SK-N-SH treated with all-trans-retinoic acid at 6 μM for 48 hours (cell line): ENCODE measurements around the gene ADAMTS20.

Experiments used
- ATAC-seq: fragments of 200-7000 bp; cut with Tn5 transposase; 3 replicates; pipeline ENCODE4 v1.9.1; 2020; ENCODE audit warnings: mild to moderate bottlenecking, moderate library complexity
- ARNTL ChIP-seq: fragments of 450-650 bp; formaldehyde crosslinking; IDR thresholded peaks from 2 replicates; pipeline ENCODE4 v1.5.0; 2020; ENCODE audit warnings: low read depth, mild to moderate bottlenecking, moderate library complexity, borderline replicate concordance
- BACH2 ChIP-seq: fragments of 250-450 bp; sonication (Bioruptor Pico); IDR thresholded peaks from 2 replicates; pipeline ENCODE4 v1.9.0; 2021; ENCODE audit warnings: mild to moderate bottlenecking, borderline replicate concordance
- CREB5 ChIP-seq: fragments of 250-450 bp; sonication (Bioruptor Pico); IDR thresholded peaks from 2 replicates; pipeline ENCODE4 v1.5.1; 2020; ENCODE audit warnings: low read depth, mild to moderate bottlenecking, moderate library complexity
- CSDC2 ChIP-seq: fragments of 250-450 bp; sonication (Bioruptor Pico); IDR thresholded peaks from 2 replicates; pipeline ENCODE4 v1.5.0; 2020; ENCODE audit warnings: mild to moderate bottlenecking, moderate library complexity
- CSRNP3 ChIP-seq: fragments of 250-450 bp; sonication (Bioruptor Pico); IDR thresholded peaks from 2 replicates; pipeline ENCODE4 v1.5.1; 2021; ENCODE audit warnings: mild to moderate bottlenecking, moderate library complexity
- ESRRG ChIP-seq: fragments of 250-450 bp; sonication (Bioruptor Pico); IDR thresholded peaks from 2 replicates; pipeline ENCODE4 v1.6.1; 2021; ENCODE audit warnings: mild to moderate bottlenecking
- GLIS3 ChIP-seq: fragments of 250-450 bp; sonication (Bioruptor Pico); IDR thresholded peaks from 2 replicates; pipeline ENCODE4 v1.5.0; 2020; ENCODE audit warnings: mild to moderate bottlenecking, moderate library complexity
- ISL1 ChIP-seq: fragments of 250-450 bp; sonication (Bioruptor Pico); IDR thresholded peaks from 2 replicates; pipeline ENCODE4 v2.1.2; 2022; ENCODE audit warnings: mild to moderate bottlenecking, moderate library complexity
- OSR1 ChIP-seq: fragments of 250-450 bp; sonication (Bioruptor Pico); IDR thresholded peaks from 2 replicates; pipeline ENCODE4 v1.8.0; 2022; ENCODE audit warnings: moderate library complexity, mild to moderate bottlenecking, inconsistent platforms
- PATZ1 ChIP-seq: fragments of 250-450 bp; sonication (Bioruptor Pico); IDR thresholded peaks from 2 replicates; pipeline ENCODE4 v1.8.0; 2020; ENCODE audit warnings: mild to moderate bottlenecking, moderate library complexity, borderline replicate concordance
- PPARA ChIP-seq: fragments of 250-450 bp; sonication (Bioruptor Pico); IDR thresholded peaks from 2 replicates; pipeline ENCODE4 v1.5.0; 2020; ENCODE audit warnings: mild to moderate bottlenecking, borderline replicate concordance
- RARB ChIP-seq: fragments of 250-450 bp; sonication (Bioruptor Pico); IDR thresholded peaks from 2 replicates; pipeline ENCODE4 v1.8.0; 2021; ENCODE audit warnings: mild to moderate bottlenecking, moderate library complexity
- SNAI2 ChIP-seq: fragments of 250-450 bp; sonication (Bioruptor Pico); IDR thresholded peaks from 2 replicates; pipeline ENCODE4 v1.5.0; 2020; ENCODE audit warnings: mild to moderate bottlenecking, moderate library complexity
- TCF4 ChIP-seq: fragments of 250-450 bp; sonication (Bioruptor Pico); IDR thresholded peaks from 2 replicates; pipeline ENCODE4 v1.8.0; 2021; ENCODE audit warnings: mild to moderate bottlenecking, moderate library complexity, borderline replicate concordance
- TOX ChIP-seq: fragments of 250-450 bp; sonication (Bioruptor Pico); IDR thresholded peaks from 2 replicates; pipeline ENCODE4 v1.8.0; 2021; ENCODE audit warnings: mild to moderate bottlenecking, moderate library complexity, borderline replicate concordance
- TSHZ2 ChIP-seq: fragments of 250-450 bp; sonication (Bioruptor Pico); IDR thresholded peaks from 2 replicates; pipeline ENCODE4 v1.5.0; 2020; ENCODE audit warnings: mild to moderate bottlenecking, moderate library complexity
- ZC3H10 ChIP-seq: fragments of 250-450 bp; sonication (Bioruptor Pico); IDR thresholded peaks from 2 replicates; pipeline ENCODE4 v1.5.1; 2021; ENCODE audit warnings: mild to moderate bottlenecking, moderate library complexity
- ZFP3 ChIP-seq: fragments of 250-450 bp; sonication (Bioruptor Pico); IDR thresholded peaks from 2 replicates; pipeline ENCODE4 v1.5.0; 2020; ENCODE audit warnings: mild to moderate bottlenecking, moderate library complexity
- ZFP30 ChIP-seq: fragments of 450-650 bp; formaldehyde crosslinking; IDR thresholded peaks from 2 replicates; pipeline ENCODE4 v1.5.0; 2022; ENCODE audit warnings: mild to moderate bottlenecking, moderate library complexity
- ZNF565 ChIP-seq: fragments of 450-650 bp; formaldehyde crosslinking; conservative IDR thresholded peaks from 2 replicates; pipeline ENCODE4 v1.5.0; 2020; ENCODE audit warnings: low read depth, mild to moderate bottlenecking, moderate library complexity
- ZNF70 ChIP-seq: fragments of 450-650 bp; formaldehyde crosslinking; IDR thresholded peaks from 2 replicates; pipeline ENCODE4 v1.5.0; 2020; ENCODE audit warnings: mild to moderate bottlenecking, moderate library complexity
- ZNF8 ChIP-seq: fragments of 450-650 bp; formaldehyde crosslinking; IDR thresholded peaks from 2 replicates; pipeline ENCODE4 v1.5.0; 2020; ENCODE audit warnings: mild to moderate bottlenecking, moderate library complexity

ADAMTS20 gene

GRCh38 chr12:43307126-43307525 is 244.9 kb downstream of the ADAMTS20 start:
- no peak for TF ChIP-seq ZNF70
- TF ChIP-seq ZNF565 (CRISPR knock-in tag): no peak
- no peak for TF ChIP-seq ZNF8 (CRISPR knock-in tag)
- TF ChIP-seq CREB5 (CRISPR knock-in tag): no peak
- no peak for TF ChIP-seq SNAI2
- TF ChIP-seq TOX (CRISPR knock-in tag): no peak
- no peak for TF ChIP-seq TSHZ2 (CRISPR knock-in tag)
- no peak for TF ChIP-seq BACH2 (CRISPR knock-in tag)
- no peak for TF ChIP-seq CSDC2 (CRISPR knock-in tag)
- TF ChIP-seq ISL1: no peak
- TF ChIP-seq TCF4 (CRISPR knock-in tag): no peak
- TF ChIP-seq ZC3H10: no peak
- no peak for TF ChIP-seq ARNTL (CRISPR knock-in tag)
- no peak for TF ChIP-seq ZFP3 (CRISPR knock-in tag)
- no peak for TF ChIP-seq ESRRG (CRISPR knock-in tag)
- TF ChIP-seq RARB (CRISPR knock-in tag): no peak
- ATAC-seq: no peak

GRCh38 chr12:43306066-43306465 is 245.9 kb downstream of the ADAMTS20 start:
- no peak for ATAC-seq
- TF ChIP-seq PATZ1 (CRISPR knock-in tag): no peak; the same call in 1 of the 2 replicates
- no peak for TF ChIP-seq TCF4 (CRISPR knock-in tag)
- TF ChIP-seq SNAI2: no peak
- TF ChIP-seq GLIS3 (CRISPR knock-in tag): no peak

GRCh38 chr12:43305065-43305464 is 246.9 kb downstream of the ADAMTS20 start:
- no peak for ATAC-seq
- no peak for TF ChIP-seq PPARA (CRISPR knock-in tag)
- no peak for TF ChIP-seq ZNF70
- no peak for TF ChIP-seq TSHZ2 (CRISPR knock-in tag)
- no peak for TF ChIP-seq ISL1
- TF ChIP-seq TOX (CRISPR knock-in tag): no peak
- TF ChIP-seq SNAI2: no peak
- no peak for TF ChIP-seq CREB5 (CRISPR knock-in tag)
- TF ChIP-seq TCF4 (CRISPR knock-in tag): no peak
- no peak for TF ChIP-seq CSRNP3
- TF ChIP-seq ZC3H10: no peak
- TF ChIP-seq PATZ1 (CRISPR knock-in tag): no peak
- no peak for TF ChIP-seq ESRRG (CRISPR knock-in tag)
- TF ChIP-seq ZFP3 (CRISPR knock-in tag): no peak
- no peak for TF ChIP-seq ZNF8 (CRISPR knock-in tag)
- no peak for TF ChIP-seq BACH2 (CRISPR knock-in tag)
- TF ChIP-seq ZNF565 (CRISPR knock-in tag): no peak
- no peak for TF ChIP-seq GLIS3 (CRISPR knock-in tag)
- TF ChIP-seq ZFP30: no peak
- no peak for TF ChIP-seq OSR1
- TF ChIP-seq CSDC2 (CRISPR knock-in tag): no peak
